ENCODE results near the gene MAT2A.
"Not testable (repeated sequence)": the region's sequence is repeated elsewhere in the genome, so short reads cannot be mapped to it uniquely, and the experiment has no call there.

The MAT2A gene

GRCh38 chr2:85579266-85579935, 40.4 kb downstream of the MAT2A start:
- no peak for DNase-seq (ENCODE audit: low read depth in 3 of 3)

- DNase-seq (ENCODE audit: low read depth in 3 of 3) = no peak
Observed at GRCh38 chr2:85580206-85580605, 41.2 kb downstream of the MAT2A start.

- DNase-seq (ENCODE audit: low read depth in 3 of 3) = no peak
Observed at GRCh38 chr2:85582492-85582891, 43.5 kb downstream of the MAT2A start.

- no peak for DNase-seq (ENCODE audit: low read depth in 3 of 3)
Observed at GRCh38 chr2:85583667-85584353, 44.8 kb downstream of the MAT2A start.

GRCh38 chr2:85584354-85584856, 45.4 kb downstream of the MAT2A start, which contains the start of gene VAMP5:
Gene VAMP5 (plus strand): TSS chr2:85584431. CDS start chr2:85584491, 60 bp downstream.
- no peak for DNase-seq (ENCODE audit: low read depth in 3 of 3)

- DNase-seq (ENCODE audit: low read depth in 3 of 3) = no peak
Observed at GRCh38 chr2:85584857-85585780, 46.2 kb downstream of the MAT2A start.

- DNase-seq (ENCODE audit: low read depth in 3 of 3) = no peak
Observed at GRCh38 chr2:85585781-85586105, 46.8 kb downstream of the MAT2A start.

- no peak for DNase-seq (ENCODE audit: low read depth in 3 of 3)
Observed at GRCh38 chr2:85588236-85588635, 49.3 kb downstream of the MAT2A start.

GRCh38 chr2:85588645-85589044, 49.7 kb downstream of the MAT2A start:
- DNase-seq (ENCODE audit: low read depth in 3 of 3) = no peak

- no peak for DNase-seq (ENCODE audit: low read depth in 3 of 3)
Observed at GRCh38 chr2:85589181-85589580, 50.2 kb downstream of the MAT2A start.

GRCh38 chr2:85589982-85590791, 51.2 kb downstream of the MAT2A start:
- no peak for DNase-seq (ENCODE audit: low read depth in 3 of 3)

- no peak for DNase-seq (ENCODE audit: low read depth in 3 of 3)
Observed at GRCh38 chr2:85590950-85591349, 52.0 kb downstream of the MAT2A start.

- no peak for DNase-seq (ENCODE audit: low read depth in 3 of 3)
Observed at GRCh38 chr2:85591563-85591962, 52.6 kb downstream of the MAT2A start.

GRCh38 chr2:85592299-85592698, 53.3 kb downstream of the MAT2A start:
- not testable (repeated sequence) for DNase-seq (ENCODE audit: low read depth in 3 of 3)

GRCh38 chr2:85593023-85593422, 54.1 kb downstream of the MAT2A start:
- DNase-seq (ENCODE audit: low read depth in 3 of 3) = no peak
